RWPE1 (cell line): ENCODE results near the gene MINDY4.

Experiments used
- CTCF ChIA-PET: fragments of 350-600 bp; sonication (Branson Sonifier 250); formaldehyde crosslinking; extraction: SDS; loops from one replicate; lab custom pipeline; 2021; lab: Yijun Ruan, JAX
- POLR2A ChIA-PET: fragments of 400-600 bp; formaldehyde crosslinking; extraction: SDS; loops from one replicate; lab custom pipeline; 2020; ENCODE audit warnings: antibody characterized with exemption; ENCODE audit not compliant: low non-redundant PET; lab: Yijun Ruan, JAX
- DNase-seq: peaks from one replicate; pipeline ENCODE4 v3.0.0; 2012; ENCODE audit warnings: low spot score
- H3K27ac ChIP-seq: fragments of 450-650 bp; 2 replicates; pipeline ENCODE4 v1.5.1; 2017
- TF ChIP-seq, protein P1 (sequence below): fragments of 450-650 bp; conservative IDR thresholded peaks from 2 replicates; pipeline ENCODE4 v1.5.1; 2017; ENCODE audit warnings: low read depth, mild to moderate bottlenecking

The MINDY4 gene

DNA sequence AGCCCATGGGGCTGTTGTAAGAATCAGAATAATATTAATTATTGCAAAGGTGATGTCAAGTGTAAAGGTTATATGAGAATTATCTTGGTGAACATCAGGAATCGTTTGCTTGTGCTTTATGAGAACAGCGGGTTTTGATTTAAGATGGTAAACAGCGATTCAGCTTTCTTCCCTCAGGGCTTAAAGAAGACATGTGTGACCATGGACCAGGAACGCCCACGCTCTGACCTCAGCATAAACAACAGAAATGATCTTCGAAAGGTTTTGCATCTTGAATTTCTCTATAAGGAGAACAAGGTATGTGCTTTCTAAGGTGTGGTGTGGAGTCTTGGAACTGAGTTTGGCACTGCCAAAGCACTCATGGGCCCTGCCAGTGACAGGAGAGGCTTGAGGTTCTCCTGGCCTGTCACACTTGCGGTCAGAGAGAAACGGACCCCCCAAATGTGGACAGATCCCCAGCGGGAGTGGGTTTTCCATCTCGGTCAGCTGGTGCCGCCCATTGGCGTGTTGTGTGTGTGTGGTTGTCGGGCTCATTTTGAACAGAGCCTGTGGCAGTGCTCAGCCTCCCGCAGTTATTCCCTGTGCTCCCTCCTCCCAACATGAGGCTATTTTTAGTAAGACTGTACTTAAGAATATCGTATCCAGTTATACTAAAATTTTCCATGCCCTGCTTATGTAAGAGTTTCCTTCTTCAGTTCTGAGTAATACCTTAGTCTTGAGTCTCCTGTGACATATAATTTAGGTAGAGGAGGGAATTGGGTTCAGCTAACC is 7.2 kb downstream of the MINDY4 start:
- ChIA-PET CTCF (no interaction called here), POLR2A (no interaction called here)
- DNase-seq = no peak
- no peak overlapping the region for H3K27ac ChIP-seq
- TF ChIP-seq, protein P1, sequence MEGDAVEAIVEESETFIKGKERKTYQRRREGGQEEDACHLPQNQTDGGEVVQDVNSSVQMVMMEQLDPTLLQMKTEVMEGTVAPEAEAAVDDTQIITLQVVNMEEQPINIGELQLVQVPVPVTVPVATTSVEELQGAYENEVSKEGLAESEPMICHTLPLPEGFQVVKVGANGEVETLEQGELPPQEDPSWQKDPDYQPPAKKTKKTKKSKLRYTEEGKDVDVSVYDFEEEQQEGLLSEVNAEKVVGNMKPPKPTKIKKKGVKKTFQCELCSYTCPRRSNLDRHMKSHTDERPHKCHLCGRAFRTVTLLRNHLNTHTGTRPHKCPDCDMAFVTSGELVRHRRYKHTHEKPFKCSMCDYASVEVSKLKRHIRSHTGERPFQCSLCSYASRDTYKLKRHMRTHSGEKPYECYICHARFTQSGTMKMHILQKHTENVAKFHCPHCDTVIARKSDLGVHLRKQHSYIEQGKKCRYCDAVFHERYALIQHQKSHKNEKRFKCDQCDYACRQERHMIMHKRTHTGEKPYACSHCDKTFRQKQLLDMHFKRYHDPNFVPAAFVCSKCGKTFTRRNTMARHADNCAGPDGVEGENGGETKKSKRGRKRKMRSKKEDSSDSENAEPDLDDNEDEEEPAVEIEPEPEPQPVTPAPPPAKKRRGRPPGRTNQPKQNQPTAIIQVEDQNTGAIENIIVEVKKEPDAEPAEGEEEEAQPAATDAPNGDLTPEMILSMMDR = no peak

DNA sequence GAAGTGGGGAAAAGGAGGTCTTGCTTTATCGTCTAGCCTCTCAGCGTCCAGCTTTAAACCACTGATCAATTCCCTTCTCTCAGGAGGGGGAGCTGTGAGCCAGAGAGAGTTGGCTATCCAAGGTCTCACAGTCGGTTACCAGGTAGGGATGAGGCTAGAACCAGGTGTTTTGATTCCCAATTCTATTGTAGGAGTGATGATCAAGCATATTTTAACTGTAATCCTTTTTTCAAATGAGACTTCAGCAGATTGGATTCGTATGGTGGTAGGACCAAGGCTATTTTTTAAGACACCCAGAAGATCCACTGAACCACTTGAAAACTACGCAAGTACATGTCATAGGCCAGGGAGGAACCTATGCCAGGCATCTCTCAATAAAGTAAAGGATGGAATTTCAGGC is 8.4 kb downstream of the MINDY4 start:
- ChIA-PET CTCF (no interaction called here), POLR2A (no interaction called here)
- H3K27ac ChIP-seq = no peak overlapping the region
- TF ChIP-seq, protein P1 = no peak
- no peak for DNase-seq

DNA sequence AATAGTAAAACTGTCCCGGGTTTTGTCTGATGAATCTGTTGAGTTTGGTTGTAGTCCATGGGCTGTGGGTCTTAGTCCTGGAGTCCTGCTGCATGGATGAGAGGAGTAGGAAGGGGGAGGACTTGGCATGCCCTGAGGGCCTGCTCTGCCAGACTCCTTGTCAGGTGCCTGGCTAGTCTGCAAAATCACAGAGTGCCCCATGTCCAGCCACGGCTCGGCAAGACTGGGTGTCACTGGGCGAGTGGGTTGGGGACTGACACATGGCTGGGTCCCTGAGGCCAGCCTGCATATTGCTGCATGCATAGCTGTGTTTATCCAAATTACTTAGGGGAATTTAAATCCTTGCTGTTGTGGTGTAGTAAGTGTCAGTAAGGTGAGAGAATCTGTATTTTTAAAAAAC is 9.7 kb downstream of the MINDY4 start:
- DNase-seq = no peak
- POLR2A ChIA-PET = no interaction called here
- TF ChIP-seq, protein P1 = no peak
- no peak overlapping the region for H3K27ac ChIP-seq
- CTCF ChIA-PET = no interaction called here

DNA sequence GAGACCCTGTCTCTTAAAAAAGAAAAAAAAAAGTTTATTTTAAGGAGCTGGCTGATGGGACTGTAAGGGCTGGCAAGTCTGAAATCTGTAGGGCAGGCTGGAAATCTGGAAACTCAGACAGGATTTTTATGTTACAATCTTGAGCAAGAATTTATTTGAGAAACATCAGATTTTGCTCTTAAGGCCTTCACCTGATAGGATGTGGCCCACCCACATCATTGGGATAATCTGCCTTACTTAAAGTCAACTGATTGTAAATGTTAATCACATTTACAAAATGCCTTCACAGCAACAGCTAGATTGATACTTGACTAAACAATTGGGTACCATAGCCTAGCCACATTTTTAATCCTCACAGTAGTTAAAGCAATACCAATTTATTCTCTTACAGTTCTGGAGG is 11.5 kb downstream of the MINDY4 start:
- no peak for DNase-seq
- ChIA-PET POLR2A (interaction anchor here (0.6 kb wide), 1 partner anchor 212 kb away, joined by 3 read pairs; no protein-coding TSS in a partner anchor), CTCF (interaction anchor here (1.2 kb wide), 1 partner anchor 43 kb away, joined by 4 read pairs; no protein-coding TSS in a partner anchor)
- TF ChIP-seq, protein P1 = no peak
- H3K27ac ChIP-seq = no peak overlapping the region

DNA sequence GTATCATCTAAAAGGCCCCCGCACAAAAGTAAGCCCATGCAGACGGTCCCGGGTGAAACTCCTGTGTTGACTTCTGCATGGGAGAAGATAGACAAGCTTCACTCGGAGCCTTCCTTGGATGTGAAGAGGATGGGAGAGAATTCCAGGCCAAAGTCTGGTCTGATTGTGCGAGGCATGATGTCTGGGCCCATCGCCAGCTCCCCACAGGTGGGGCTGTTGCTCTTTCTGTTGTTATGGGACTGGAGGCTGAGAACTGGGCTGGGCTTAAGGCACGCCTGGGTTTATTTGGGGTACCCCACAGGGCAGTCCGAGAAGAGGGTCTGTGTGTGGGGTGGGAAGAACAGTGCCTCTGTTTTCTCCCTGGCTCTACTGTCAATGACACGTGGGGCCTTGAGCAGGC is 14.6 kb downstream of the MINDY4 start:
- DNase-seq = no peak
- no peak overlapping the region for H3K27ac ChIP-seq
- ChIA-PET CTCF (no interaction called here), POLR2A (no interaction called here)
- TF ChIP-seq, protein P1 = no peak

DNA sequence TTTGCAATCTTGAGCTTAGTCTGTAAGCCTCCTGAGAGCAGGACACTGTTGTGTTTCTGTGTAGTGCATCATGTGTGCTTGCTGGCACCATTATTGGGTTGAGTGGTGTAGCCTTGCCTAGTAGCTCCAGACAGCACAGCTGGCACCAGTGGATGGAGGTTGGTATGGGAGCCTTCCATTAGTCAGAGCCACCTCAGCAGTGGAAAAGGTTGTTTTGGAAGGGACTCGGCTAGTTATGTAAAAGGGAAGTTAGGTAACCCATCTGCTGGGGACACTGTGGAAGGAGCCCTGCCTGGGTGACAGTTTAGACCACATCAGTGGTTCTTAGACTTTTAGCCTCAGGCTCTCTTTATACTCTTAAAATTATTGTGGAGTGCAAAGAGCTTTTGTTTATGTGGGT is 16.3 kb downstream of the MINDY4 start:
- POLR2A ChIA-PET = no interaction called here
- DNase-seq = no peak
- CTCF ChIA-PET = interaction anchor here (0.7 to 1.0 kb wide), 2 partner anchors 335 to 338 kb away, joined by 3 read pairs; no protein-coding TSS in a partner anchor
- TF ChIP-seq, protein P1 = no peak
- no peak overlapping the region for H3K27ac ChIP-seq
